Stimulated activated CD4-positive, alpha-beta T cell treated with anti-CD3 and anti-CD28 coated beads, Interleukin-4, amount 100 ng/mL, for 4 hours (primary cell): ENCODE results near the gene GAGE12D.
"Not testable (repeated sequence)": the region's sequence is repeated elsewhere in the genome, so short reads cannot be mapped to it uniquely, and the experiment has no call there.

ENCODE experiments used
- DNase-seq, 2 experiments: peaks; one replicate each; pipeline ENCODE4 v3.0.0-alpha.2; 2020

GAGE12D gene, protein sequence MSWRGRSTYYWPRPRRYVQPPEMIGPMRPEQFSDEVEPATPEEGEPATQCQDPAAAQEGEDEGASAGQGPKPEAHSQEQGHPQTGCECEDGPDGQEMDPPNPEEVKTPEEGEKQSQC

DNA sequence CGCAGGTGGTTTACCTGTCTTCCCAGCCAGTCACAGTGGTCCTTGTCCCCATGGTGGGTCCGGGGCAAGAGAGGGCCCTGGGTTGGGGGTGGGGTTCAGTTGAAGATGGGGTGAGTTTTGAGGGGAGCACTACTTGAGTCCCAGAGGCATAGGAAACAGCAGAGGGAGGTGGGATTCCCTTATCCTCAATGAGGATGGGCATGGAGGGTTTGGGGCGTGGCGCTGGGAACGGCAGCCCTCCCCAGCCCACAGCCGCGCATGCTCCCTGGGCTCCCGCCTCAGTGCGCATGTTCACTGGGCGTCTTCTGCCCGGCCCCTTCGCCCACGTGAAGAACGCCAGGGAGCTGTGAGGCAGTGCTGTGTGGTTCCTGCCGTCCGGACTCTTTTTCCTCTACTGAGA lies at the start of gene GAGE12D:
Gene GAGE12D, plus strand, starts transcription at position 301 of the 400 bp plus-strand sequence. CDS start 1,155 bp downstream, outside the sequence.
- DNase-seq = not testable (repeated sequence)

DNA sequence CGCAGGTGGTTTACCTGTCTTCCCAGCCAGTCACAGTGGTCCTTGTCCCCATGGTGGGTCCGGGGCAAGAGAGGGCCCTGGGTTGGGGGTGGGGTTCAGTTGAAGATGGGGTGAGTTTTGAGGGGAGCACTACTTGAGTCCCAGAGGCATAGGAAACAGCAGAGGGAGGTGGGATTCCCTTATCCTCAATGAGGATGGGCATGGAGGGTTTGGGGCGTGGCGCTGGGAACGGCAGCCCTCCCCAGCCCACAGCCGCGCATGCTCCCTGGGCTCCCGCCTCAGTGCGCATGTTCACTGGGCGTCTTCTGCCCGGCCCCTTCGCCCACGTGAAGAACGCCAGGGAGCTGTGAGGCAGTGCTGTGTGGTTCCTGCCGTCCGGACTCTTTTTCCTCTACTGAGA lies 9.7 kb upstream of the GAGE12D start, which contains the start of gene GAGE12C:
Gene GAGE12C, plus strand, starts transcription at position 301 of the 400 bp plus-strand sequence. CDS start 1,155 bp downstream, outside the sequence.
- DNase-seq = not testable (repeated sequence)

DNA sequence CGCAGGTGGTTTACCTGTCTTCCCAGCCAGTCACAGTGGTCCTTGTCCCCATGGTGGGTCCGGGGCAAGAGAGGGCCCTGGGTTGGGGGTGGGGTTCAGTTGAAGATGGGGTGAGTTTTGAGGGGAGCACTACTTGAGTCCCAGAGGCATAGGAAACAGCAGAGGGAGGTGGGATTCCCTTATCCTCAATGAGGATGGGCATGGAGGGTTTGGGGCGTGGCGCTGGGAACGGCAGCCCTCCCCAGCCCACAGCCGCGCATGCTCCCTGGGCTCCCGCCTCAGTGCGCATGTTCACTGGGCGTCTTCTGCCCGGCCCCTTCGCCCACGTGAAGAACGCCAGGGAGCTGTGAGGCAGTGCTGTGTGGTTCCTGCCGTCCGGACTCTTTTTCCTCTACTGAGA lies 9.5 kb downstream of the GAGE12D start, which contains the start of gene GAGE12E:
Gene GAGE12E, plus strand, starts transcription at position 301 of the 400 bp plus-strand sequence. CDS start 1,155 bp downstream, outside the sequence.
- not testable (repeated sequence) for DNase-seq

DNA sequence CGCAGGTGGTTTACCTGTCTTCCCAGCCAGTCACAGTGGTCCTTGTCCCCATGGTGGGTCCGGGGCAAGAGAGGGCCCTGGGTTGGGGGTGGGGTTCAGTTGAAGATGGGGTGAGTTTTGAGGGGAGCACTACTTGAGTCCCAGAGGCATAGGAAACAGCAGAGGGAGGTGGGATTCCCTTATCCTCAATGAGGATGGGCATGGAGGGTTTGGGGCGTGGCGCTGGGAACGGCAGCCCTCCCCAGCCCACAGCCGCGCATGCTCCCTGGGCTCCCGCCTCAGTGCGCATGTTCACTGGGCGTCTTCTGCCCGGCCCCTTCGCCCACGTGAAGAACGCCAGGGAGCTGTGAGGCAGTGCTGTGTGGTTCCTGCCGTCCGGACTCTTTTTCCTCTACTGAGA lies 19.0 kb downstream of the GAGE12D start, which contains the start of gene GAGE12F:
Gene GAGE12F, plus strand, starts transcription at position 301 of the 400 bp plus-strand sequence. CDS start 1,155 bp downstream, outside the sequence.
- DNase-seq = not testable (repeated sequence)

DNA sequence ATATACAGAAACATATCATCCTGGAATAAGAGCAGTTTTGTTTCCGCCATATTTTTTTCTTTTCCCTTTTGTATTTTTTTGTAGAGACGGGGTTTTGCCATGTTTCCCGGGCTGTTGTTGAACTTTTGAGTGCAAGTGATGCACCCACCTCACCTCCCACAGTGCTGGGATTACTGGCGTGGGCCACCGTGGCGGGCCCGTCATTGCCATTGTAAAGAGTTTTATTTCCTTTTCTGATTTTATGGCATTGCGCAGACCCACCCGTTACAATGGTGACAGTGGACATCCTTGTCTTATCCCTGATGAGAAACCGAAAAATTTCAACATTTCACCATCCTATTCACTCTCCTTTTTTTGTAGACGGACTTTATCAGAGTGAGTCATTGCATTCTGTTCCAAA lies 27.2 kb downstream of the GAGE12D start:
- DNase-seq = not testable (repeated sequence)

DNA sequence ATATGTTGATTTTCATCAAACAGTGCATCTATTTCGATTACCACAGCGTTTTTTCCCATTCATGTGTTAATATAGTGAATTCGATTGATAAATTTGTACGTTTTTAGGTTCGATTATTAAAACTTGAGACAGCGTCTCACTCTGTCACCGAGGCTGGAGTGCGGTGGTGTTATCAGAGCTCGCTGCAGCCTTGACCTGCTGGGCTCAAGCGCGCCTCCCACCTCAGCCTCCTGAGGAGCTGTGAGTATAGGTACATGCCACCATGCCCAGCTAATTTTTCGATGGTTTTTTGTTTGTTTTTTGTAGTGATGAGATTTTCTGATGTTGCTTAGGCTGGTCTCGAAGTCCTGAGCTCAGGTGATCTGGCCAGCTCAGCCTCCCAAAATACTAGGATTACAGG lies 27.6 kb downstream of the GAGE12D start:
- not testable (repeated sequence) for DNase-seq

DNA sequence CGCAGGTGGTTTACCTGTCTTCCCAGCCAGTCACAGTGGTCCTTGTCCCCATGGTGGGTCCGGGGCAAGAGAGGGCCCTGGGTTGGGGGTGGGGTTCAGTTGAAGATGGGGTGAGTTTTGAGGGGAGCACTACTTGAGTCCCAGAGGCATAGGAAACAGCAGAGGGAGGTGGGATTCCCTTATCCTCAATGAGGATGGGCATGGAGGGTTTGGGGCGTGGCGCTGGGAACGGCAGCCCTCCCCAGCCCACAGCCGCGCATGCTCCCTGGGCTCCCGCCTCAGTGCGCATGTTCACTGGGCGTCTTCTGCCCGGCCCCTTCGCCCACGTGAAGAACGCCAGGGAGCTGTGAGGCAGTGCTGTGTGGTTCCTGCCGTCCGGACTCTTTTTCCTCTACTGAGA lies 28.6 kb downstream of the GAGE12D start, which contains the start of gene GAGE12G:
Gene GAGE12G, plus strand, starts transcription at position 301 of the 400 bp plus-strand sequence. CDS start 1,155 bp downstream, outside the sequence.
- not testable (repeated sequence) for DNase-seq

DNA sequence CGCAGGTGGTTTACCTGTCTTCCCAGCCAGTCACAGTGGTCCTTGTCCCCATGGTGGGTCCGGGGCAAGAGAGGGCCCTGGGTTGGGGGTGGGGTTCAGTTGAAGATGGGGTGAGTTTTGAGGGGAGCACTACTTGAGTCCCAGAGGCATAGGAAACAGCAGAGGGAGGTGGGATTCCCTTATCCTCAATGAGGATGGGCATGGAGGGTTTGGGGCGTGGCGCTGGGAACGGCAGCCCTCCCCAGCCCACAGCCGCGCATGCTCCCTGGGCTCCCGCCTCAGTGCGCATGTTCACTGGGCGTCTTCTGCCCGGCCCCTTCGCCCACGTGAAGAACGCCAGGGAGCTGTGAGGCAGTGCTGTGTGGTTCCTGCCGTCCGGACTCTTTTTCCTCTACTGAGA lies 38.1 kb downstream of the GAGE12D start, which contains the start of gene GAGE12H:
Gene GAGE12H, plus strand, starts transcription at position 301 of the 400 bp plus-strand sequence. CDS start 1,155 bp downstream, outside the sequence.
- DNase-seq = not testable (repeated sequence)

DNA sequence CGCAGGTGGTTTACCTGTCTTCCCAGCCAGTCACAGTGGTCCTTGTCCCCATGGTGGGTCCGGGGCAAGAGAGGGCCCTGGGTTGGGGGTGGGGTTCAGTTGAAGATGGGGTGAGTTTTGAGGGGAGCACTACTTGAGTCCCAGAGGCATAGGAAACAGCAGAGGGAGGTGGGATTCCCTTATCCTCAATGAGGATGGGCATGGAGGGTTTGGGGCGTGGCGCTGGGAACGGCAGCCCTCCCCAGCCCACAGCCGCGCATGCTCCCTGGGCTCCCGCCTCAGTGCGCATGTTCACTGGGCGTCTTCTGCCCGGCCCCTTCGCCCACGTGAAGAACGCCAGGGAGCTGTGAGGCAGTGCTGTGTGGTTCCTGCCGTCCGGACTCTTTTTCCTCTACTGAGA lies 47.7 kb downstream of the GAGE12D start, which contains the start of gene GAGE2A:
Gene GAGE2A, plus strand, starts transcription at position 301 of the 400 bp plus-strand sequence. CDS start 1,155 bp downstream, outside the sequence.
- not testable (repeated sequence) for DNase-seq

DNA sequence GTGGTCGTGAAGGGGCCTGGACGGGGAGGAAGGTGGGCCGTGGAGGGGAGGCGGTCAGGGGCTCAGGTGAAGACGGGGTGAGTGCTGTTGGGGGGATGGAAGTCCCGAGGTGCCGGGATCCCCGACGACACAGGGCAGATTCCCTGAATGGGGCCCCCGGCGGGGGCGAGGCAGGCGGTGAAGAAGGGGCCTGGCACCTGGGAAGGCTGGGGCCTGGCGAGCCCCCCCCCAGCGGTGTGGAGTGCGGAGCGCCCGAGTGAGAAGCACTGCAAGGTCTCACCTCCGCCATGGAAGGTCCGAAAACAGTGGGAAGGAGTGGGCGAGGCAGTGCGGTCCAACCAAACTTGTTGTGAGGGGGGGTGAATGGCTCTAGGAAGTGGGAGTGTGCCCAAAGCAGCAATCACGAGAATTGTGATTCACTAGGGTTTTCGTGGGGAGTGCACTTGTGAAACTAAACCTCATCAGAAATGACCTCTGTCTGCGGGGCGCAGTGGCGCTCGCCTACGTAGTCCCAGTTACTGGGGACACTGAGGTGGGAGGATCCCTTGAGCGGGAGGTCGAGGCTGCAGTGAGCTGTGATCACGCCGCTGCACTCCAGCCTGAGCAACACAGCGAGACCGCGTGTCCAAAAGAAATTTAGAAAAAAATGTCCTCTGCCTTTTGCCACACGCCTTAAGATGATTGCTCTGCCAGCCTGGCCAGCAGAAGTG lies 48.4 kb downstream of the GAGE12D start:
- not testable (repeated sequence) for DNase-seq

DNA sequence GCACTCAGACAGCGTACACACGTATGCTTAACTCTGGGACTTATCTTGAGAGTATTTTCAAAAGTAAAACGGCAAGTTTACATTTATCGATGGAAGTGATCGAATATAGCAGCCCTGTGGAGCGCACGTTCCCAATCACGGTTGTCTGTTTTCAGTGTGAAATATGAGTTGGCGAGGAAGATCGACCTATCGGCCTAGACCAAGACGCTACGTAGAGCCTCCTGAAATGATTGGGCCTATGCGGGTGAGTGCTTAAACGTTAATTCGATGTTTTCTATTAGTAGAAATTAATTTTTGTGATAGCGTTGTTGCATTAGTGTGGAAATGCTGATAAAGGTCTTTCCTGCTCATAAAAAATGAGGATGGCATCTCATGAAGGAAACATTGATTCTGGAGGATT lies 49.0 kb downstream of the GAGE12D start:
- not testable (repeated sequence) for DNase-seq
